Kidney epithelial cell (primary cell): ENCODE measurements around the gene KRTAP2-4. TPM values are rescaled to one million over a fixed set of nuclear protein-coding genes. Genes with fewer than 3 reads are reported as not detected.
"Not testable (repeated sequence)": the region's sequence is repeated elsewhere in the genome, so short reads cannot be mapped to it uniquely, and the experiment has no call there.

Source experiments
- DNase-seq: peaks from one replicate; pipeline ENCODE4 v3.0.0-alpha.2; 2010; ENCODE audit warnings: low read depth
- H3K27me3 ChIP-seq: 2 replicates; pipeline ENCODE4 v1.6.0; 2011; ENCODE audit warnings: low read length; ENCODE audit not compliant: control insufficient read depth, insufficient read depth
- H3K36me3 ChIP-seq: 2 replicates; pipeline ENCODE4 v1.5.1; 2011; ENCODE audit warnings: low read length; ENCODE audit not compliant: control insufficient read depth, insufficient read depth
- H3K4me3 ChIP-seq: 2 replicates; pipeline ENCODE4 v1.5.1; 2011; ENCODE audit warnings: low read depth, mild to moderate bottlenecking, control low read depth, low read length
- total RNA-seq: library from RNA; depleted of rRNA; stranded (reverse); fragments of >200 nt; gene quantifications from 2 replicates; pipeline ENCODE4 v1.2.3, GENCODE V29; 2015
- TF ChIP-seq, protein P1 (sequence below): IDR thresholded peaks from 2 replicates; pipeline ENCODE4 v1.5.1; 2011; ENCODE audit warnings: mild to moderate bottlenecking, moderate library complexity, low read length, control low read depth, inconsistent platforms; ENCODE audit not compliant: insufficient read depth, poor library complexity, severe bottlenecking

Gene KRTAP2-4
- total RNA-seq, 1 donor from 2014 or later, result not detected

DNA sequence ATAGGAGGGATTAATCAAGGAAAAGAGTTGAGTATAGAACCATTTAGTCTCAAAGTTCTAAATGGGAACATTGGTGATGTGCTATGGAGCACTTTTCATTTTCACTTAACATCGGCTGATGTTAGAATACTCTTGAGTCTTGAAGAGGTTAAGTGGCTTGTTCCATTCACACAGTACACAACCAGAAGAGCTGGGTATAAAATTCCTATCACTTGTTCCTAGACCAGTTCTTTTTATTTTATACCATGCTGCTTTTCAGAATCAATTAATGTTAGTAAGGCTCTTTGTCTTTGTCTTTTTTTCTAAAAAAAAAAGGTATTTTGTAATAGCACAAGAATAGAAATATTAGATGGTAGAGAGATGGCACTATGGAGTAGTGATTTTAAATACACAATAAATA is 22.7 kb downstream of the KRTAP2-4 start:
- no peaks in the 10 kb centered on the region for H3K36me3 ChIP-seq
- no peaks in the 10 kb centered on the region for H3K27me3 ChIP-seq
- no peak for DNase-seq
- H3K4me3 ChIP-seq, result no peak overlapping the region
- TF ChIP-seq, protein P1, sequence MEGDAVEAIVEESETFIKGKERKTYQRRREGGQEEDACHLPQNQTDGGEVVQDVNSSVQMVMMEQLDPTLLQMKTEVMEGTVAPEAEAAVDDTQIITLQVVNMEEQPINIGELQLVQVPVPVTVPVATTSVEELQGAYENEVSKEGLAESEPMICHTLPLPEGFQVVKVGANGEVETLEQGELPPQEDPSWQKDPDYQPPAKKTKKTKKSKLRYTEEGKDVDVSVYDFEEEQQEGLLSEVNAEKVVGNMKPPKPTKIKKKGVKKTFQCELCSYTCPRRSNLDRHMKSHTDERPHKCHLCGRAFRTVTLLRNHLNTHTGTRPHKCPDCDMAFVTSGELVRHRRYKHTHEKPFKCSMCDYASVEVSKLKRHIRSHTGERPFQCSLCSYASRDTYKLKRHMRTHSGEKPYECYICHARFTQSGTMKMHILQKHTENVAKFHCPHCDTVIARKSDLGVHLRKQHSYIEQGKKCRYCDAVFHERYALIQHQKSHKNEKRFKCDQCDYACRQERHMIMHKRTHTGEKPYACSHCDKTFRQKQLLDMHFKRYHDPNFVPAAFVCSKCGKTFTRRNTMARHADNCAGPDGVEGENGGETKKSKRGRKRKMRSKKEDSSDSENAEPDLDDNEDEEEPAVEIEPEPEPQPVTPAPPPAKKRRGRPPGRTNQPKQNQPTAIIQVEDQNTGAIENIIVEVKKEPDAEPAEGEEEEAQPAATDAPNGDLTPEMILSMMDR, result no peak

DNA sequence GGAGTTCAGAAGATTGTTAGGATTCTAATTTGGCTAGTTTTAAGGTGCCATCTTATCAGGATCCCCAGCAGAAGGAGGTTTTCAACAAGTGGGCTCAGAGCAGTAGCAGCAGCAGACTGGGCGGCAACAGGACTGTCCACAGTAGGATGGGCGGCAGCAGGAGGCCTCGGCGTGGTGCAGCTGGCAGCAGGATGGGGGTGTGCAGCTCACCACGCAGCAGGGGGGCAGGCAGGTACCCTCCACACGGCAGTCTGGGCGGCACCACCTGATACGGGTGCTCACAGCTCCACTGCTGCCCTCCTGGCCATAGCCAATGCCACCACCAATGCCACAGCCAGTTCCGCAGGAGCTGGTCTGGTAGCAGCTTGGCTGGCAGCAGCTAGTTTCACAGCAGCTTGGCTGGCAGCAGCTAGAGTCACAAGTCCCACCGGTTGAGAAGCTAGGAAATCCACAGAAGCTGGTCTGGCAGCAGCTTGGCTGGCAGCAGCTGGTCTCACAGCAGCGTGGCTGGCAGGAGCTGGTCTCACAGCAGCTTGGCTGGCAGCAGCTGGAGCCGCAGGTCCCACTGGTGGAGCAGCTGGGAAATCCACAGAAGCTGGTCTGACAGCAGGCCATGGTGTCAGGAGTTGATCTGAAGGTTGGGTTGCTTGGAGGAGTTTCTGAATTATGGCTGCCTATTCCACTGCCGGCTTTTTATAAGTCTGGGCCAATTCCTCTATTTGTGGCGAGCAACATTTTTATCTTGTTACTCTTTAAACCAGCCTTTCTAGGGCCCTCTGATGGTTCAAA is 24.7 kb downstream of the KRTAP2-4 start, which contains the start of gene KRTAP1-1:
KRTAP1-1 (minus strand) TSS at position 668 of the 789 bp plus-strand sequence; CDS start at position 615, 53 bp downstream.
- not testable (repeated sequence) for DNase-seq, H3K27me3 ChIP-seq, H3K4me3 ChIP-seq, H3K36me3 ChIP-seq

- DNase-seq, result no peak
- no peaks in the 10 kb centered on the region for H3K27me3 ChIP-seq
- TF ChIP-seq, protein P1, result no peak
- H3K4me3 ChIP-seq, result no peak overlapping the region
- no peaks in the 10 kb centered on the region for H3K36me3 ChIP-seq
Measured at GRCh38 chr17:41037853-41038350, 27.8 kb downstream of the KRTAP2-4 start.

GRCh38 chr17:41034346-41034935 is 31.2 kb downstream of the KRTAP2-4 start, which contains the start of gene KRTAP1-3:
TSS of gene KRTAP1-3 (minus strand) at chr17:41034874. CDS start at chr17:41034821, 53 bp downstream.
- not testable (repeated sequence) for DNase-seq, H3K36me3 ChIP-seq, H3K27me3 ChIP-seq, H3K4me3 ChIP-seq

GRCh38 chr17:41029633-41030245 is 35.9 kb downstream of the KRTAP2-4 start, which contains the start of gene KRTAP1-4:
TSS of gene KRTAP1-4 (minus strand) at chr17:41030195. CDS start at chr17:41030078, 117 bp downstream.
- no peaks in the 10 kb centered on the region for H3K36me3 ChIP-seq
- TF ChIP-seq, protein P1, result no peak
- no peak within 1 kb of the TSS for H3K4me3 ChIP-seq
- no peak for DNase-seq
- no peaks in the 10 kb centered on the region for H3K27me3 ChIP-seq

DNA sequence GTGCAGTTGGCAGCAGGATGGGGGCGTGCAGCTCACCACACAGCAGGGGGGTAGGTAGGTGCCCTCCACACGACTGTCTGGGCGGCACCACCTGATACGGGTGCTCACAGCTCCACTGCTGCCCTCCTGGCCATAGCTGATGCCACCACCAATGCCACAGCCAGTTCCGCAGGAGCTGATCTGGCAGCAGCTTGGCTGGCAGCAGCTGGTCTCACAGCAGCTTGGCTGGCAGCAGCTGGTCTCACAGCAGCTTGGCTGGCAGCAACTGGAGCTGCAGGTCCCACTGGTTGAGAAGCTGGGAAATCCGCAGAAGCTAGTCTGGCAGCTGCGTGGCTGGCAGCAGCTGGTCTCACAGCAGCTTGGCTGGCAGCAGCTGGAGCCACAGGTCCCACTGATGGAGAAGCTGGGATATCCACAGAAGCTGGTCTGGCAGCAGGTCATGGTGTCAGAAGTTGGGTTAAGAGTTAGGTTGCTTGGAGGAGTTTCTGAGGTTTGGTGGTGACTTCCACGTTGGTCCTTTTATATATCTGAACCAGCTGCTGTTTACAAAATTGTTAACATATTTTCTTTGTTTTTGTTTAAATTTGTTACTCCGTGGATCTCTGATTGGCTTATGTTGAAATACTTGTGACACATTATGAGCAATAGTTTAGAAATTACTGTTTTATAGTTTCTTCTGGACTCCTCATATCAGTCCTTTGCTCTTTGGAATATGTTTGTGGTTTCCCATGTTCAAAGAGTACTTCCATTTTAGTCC is 38.8 kb downstream of the KRTAP2-4 start, which contains the start of gene KRTAP1-5:
KRTAP1-5 (minus strand) TSS at position 494 of the 757 bp plus-strand sequence; CDS start at position 441, 53 bp downstream.
- TF ChIP-seq, protein P1, result no peak
- DNase-seq, result no peak
- H3K27me3 ChIP-seq, result no peaks in the 10 kb centered on the region
- no peaks in the 10 kb centered on the region for H3K36me3 ChIP-seq
- H3K4me3 ChIP-seq, result no peak within 1 kb of the TSS
